ENCODE measurements around the gene C4BPB. TPM values are rescaled to one million over a fixed set of nuclear protein-coding genes. Genes with fewer than 3 reads are reported as not detected.

The C4BPB gene
- total RNA-seq, 1 experiment from 2014 or later: not detected

GRCh38 chr1:207070811-207071210 is 17.8 kb upstream of the C4BPB start:
- H3K4me3 ChIP-seq: no peak overlapping the region
- H3K27ac ChIP-seq: no peak overlapping the region
- H3K4me1 ChIP-seq: no peaks in the 10 kb centered on the region
- H3K9me3 ChIP-seq (replicated peaks): no peaks in the 10 kb centered on the region
- no peak for DNase-seq
- H3K36me3 ChIP-seq: no peaks in the 10 kb centered on the region
- H3K27me3 ChIP-seq: no peaks in the 10 kb centered on the region

- no peak for DNase-seq
- Histone ChIP-seq H3K9me3 (replicated peaks) (no peaks in the 10 kb centered on the region), H3K4me3 (no peak overlapping the region), H3K36me3 (no peaks in the 10 kb centered on the region), H3K27me3 (no peaks in the 10 kb centered on the region), H3K4me1 (no peaks in the 10 kb centered on the region), H3K27ac (no peak overlapping the region)
Measured at GRCh38 chr1:207071426-207071825, 17.2 kb upstream of the C4BPB start.

DNA sequence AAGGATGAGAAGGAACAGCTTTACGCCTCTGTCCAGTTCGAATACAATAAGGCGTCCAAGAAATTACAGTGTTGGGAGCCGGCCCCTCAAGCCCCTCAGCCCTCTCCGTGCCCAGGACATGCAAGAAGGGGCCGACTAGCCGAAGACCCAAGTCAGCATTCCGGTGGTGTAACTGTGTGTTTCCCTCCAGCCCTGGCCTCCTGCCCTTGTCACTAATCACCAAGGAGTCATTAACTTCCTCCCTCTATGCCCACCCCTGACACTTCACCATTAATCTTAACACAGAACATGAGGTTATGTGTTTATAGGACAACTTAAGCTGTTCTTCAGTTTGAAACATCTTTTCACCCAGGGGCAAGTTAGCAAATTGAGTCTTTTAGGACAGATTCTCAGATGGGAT is 16.4 kb upstream of the C4BPB start:
- no peak for DNase-seq
- no peak overlapping the region for H3K4me3 ChIP-seq
- H3K27ac ChIP-seq: no peak overlapping the region
- H3K27me3 ChIP-seq: no peaks in the 10 kb centered on the region
- no peaks in the 10 kb centered on the region for H3K4me1 ChIP-seq
- H3K36me3 ChIP-seq: no peaks in the 10 kb centered on the region
- no peaks in the 10 kb centered on the region for H3K9me3 ChIP-seq (replicated peaks)

DNA sequence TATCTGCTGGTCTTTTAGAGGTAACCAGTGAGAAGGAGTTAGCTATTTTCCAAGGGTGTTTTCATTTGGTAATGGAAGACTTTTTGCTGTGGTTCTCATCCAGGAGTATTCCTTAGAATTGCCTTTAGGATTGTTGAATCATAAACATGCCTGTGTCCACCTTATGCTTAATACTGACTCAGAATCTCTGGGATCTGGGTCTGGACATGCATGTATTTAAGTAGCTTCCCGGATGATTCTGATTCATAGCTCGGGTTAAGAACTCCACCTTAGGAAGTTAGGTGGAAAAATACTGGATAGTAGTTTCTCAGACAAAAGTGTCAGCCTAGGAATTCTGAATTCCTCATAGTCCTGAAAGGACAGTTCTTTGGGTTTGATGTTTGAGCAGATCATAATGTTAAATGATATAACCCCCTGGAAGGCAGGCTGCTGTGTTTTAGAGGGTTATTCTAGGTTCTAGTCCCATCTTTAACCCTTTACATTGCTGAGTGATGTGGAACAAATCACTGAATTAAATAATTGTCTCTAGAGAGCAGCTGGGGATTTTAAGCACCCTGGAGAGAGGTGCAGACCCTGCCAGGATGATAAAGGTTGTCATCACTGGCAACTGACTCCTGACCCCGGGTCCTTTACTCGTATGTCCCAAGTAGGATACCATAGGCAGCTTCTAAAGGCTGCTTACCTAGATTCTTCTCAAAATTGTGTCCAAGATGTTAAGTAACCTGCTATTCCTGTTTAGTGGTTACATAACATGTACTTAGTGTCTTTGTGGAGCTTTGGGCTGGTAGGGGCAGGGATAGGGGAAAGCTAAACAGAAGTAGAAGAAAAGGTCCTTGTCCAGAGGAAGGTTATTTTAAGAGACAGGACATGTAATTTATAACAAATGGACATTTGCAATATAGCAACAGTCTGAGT is 14.5 kb upstream of the C4BPB start:
- Histone ChIP-seq H3K9me3 (replicated peaks) (no peaks in the 10 kb centered on the region), H3K27me3 (no peaks in the 10 kb centered on the region), H3K36me3 (no peaks in the 10 kb centered on the region), H3K4me3 (no peak overlapping the region), H3K27ac (no peak overlapping the region), H3K4me1 (no peaks in the 10 kb centered on the region)
- no peak for DNase-seq

DNA sequence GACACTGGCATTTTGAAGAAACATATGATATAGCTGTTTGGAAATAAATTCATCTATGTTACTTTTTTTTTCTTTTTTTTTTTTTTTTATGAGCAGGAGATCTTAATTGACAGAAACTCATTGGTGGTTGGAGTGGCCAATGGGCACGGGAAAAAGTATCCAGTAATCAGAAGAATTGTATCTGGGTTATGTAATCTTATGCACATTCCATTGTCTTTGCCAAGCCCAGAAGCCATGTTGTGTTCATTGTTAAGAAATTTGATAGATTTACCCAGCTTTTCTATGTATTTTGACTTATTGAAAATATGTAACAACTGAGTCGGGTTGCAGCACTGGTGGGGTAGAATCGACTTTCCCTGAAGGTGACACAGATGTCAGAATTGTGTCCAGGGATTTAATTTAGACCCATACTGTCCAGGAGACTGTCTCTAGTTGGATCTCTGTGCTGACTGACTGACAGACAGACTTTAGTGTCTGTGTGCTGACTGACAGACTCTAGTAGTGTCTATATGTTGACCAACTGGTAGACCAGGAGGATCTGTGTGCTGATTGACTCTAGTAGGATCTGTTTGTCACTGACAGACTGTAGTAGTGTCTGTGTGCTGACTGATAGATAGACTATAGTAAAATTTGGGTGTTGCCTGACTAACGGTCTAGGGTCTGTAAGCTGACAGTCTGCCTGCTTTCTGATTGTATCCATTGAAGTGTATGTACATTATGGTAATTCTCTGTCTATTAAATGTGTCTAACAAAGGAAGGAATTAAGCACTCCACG is 12.3 kb upstream of the C4BPB start:
- Histone ChIP-seq H3K36me3 (no peaks in the 10 kb centered on the region), H3K27me3 (no peaks in the 10 kb centered on the region), H3K4me1 (no peaks in the 10 kb centered on the region), H3K27ac (no peak overlapping the region), H3K4me3 (no peak overlapping the region), H3K9me3 (replicated peaks) (no peaks in the 10 kb centered on the region)
- no peak for DNase-seq

- Histone ChIP-seq H3K9me3 (replicated peaks) (no peaks in the 10 kb centered on the region), H3K27ac (no peak overlapping the region)
Measured at GRCh38 chr1:207077012-207077411, 11.6 kb upstream of the C4BPB start.

GRCh38 chr1:207077470-207078377 is 10.9 kb upstream of the C4BPB start:
- Histone ChIP-seq H3K4me3 (no peak overlapping the region), H3K27ac (no peak overlapping the region), H3K36me3 (no peaks in the 10 kb centered on the region), H3K4me1 (no peaks in the 10 kb centered on the region), H3K9me3 (replicated peaks) (no peaks in the 10 kb centered on the region), H3K27me3 (0 out of 2 replicates have a peak, but pooled peaks cover 8% of the 10 kb centered on the region)
- DNase-seq: peak; percentile 45 to 86

More at GRCh38 chr1:207077012-207077411, 11.6 kb upstream of the C4BPB start:
- H3K4me3 ChIP-seq: no peak overlapping the region
- DNase-seq: no peak
- H3K27me3 ChIP-seq: 0 out of 2 replicates have a peak, but pooled peaks cover 3% of the 10 kb centered on the region
- no peaks in the 10 kb centered on the region for H3K4me1 ChIP-seq
- no peaks in the 10 kb centered on the region for H3K36me3 ChIP-seq

GRCh38 chr1:207078578-207079132 is 10.0 kb upstream of the C4BPB start:
- Histone ChIP-seq H3K4me3 (no peak overlapping the region), H3K36me3 (no peaks in the 10 kb centered on the region), H3K4me1 (no peaks in the 10 kb centered on the region), H3K27me3 (0 out of 2 replicates have a peak, but pooled peaks cover 8% of the 10 kb centered on the region), H3K27ac (no peak overlapping the region), H3K9me3 (replicated peaks) (no peaks in the 10 kb centered on the region)
- no peak for DNase-seq

DNA sequence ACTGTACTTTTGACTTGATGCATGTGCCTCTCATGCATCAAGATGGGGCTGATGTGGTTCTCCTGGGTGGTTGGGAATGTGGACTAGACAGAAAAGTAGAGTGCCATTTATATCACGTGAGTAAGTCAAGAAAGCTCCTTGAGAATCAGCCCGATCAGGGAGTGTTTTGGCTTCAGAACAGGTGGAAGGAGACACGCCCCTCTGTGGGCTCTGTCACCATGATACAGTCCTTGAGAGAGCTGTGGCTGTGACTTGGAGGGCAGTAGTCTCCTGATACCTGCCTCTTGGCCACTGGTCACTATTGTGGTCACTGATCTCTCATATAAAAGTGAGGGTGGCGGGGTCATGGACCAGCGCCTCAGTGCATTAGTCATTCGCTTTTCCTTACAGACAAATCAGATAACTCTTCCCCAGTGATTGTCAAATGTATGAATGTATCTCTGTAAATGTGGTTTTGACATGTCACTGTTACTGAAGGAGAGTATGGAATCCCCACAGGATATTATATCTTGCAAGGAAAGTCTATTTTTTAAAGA is 8.9 kb upstream of the C4BPB start:
- Histone ChIP-seq H3K36me3 (no peaks in the 10 kb centered on the region), H3K9me3 (replicated peaks) (no peaks in the 10 kb centered on the region), H3K27me3 (0 out of 2 replicates have a peak, but pooled peaks cover 8% of the 10 kb centered on the region), H3K4me1 (no peaks in the 10 kb centered on the region), H3K27ac (no peak overlapping the region), H3K4me3 (no peak overlapping the region)
- no peak for DNase-seq

GRCh38 chr1:207081088-207081487 is 7.6 kb upstream of the C4BPB start:
- Histone ChIP-seq H3K27ac (no peak overlapping the region), H3K36me3 (no peaks in the 10 kb centered on the region), H3K4me3 (no peak overlapping the region), H3K9me3 (replicated peaks) (no peaks in the 10 kb centered on the region), H3K4me1 (no peaks in the 10 kb centered on the region), H3K27me3 (0 out of 2 replicates have a peak, but pooled peaks cover 8% of the 10 kb centered on the region)
- no peak for DNase-seq

DNA sequence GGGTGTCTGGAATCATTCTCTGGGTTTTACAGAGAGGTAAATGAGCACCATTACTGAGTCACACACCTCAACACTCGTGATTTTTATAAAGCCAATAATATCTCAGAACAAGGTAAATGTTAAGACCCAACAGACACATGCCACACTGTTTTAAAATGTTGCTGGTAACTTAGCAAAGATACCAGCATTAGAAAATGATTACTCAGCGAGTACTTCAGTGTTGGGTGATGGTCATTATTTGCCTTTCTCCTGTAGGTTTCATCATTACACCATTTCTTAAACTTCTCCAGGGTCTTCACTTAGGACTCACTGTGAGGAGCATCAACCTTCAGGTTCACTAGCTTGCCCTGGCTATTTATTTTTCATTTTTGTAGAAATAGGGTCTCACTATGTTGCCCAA is 6.9 kb upstream of the C4BPB start:
- no peaks in the 10 kb centered on the region for H3K9me3 ChIP-seq (replicated peaks)
- no peak overlapping the region for H3K4me3 ChIP-seq
- no peak for DNase-seq
- H3K27me3 ChIP-seq: 0 out of 2 replicates have a peak, but pooled peaks cover 8% of the 10 kb centered on the region
- H3K4me1 ChIP-seq: no peaks in the 10 kb centered on the region
- H3K36me3 ChIP-seq: no peaks in the 10 kb centered on the region
- no peak overlapping the region for H3K27ac ChIP-seq

DNA sequence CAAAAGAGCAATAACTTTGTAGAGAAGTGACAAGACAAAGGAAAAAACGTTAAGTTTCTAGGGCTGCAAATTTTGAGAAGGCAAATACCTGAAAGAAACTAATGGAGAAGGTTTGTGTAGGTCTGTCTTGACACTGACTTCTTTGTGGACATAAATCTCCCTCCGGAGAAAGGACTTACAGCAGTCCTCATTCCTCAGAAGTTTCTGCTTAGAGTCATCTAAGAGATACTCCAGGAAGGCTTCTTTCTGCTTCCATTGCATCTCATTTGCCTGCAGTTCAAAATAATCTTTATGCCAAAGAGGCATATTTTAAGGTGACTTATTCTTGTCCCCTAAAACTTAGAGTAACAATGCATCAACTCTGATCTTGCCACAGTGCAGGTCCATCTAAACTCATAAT is 4.4 kb upstream of the C4BPB start:
- Histone ChIP-seq H3K9me3 (replicated peaks) (no peaks in the 10 kb centered on the region), H3K36me3 (no peaks in the 10 kb centered on the region), H3K27me3 (0 out of 2 replicates have a peak, but pooled peaks cover 8% of the 10 kb centered on the region), H3K4me1 (0 out of 2 replicates have a peak, but pooled peaks cover 5% of the 10 kb centered on the region), H3K4me3 (no peak overlapping the region), H3K27ac (no peak overlapping the region)
- no peak for DNase-seq

GRCh38 chr1:207084701-207085180 is 3.9 kb upstream of the C4BPB start:
- Histone ChIP-seq H3K27me3 (0 out of 2 replicates have a peak, but pooled peaks cover 8% of the 10 kb centered on the region), H3K4me3 (no peak overlapping the region), H3K9me3 (replicated peaks) (no peaks in the 10 kb centered on the region), H3K4me1 (0 out of 2 replicates have a peak, but pooled peaks cover 5% of the 10 kb centered on the region), H3K36me3 (no peaks in the 10 kb centered on the region), H3K27ac (no peak overlapping the region)
- DNase-seq: peak; percentile 56 to 81
